ENCODE data around the gene RAD51B. TPM values are rescaled to one million over a fixed set of nuclear protein-coding genes. Genes with fewer than 3 reads are reported as not detected.

RAD51B gene
- total and polyA plus RNA-seq, 9 of the 15 experiments (the other 6 are each of a cell fraction or from before 2014, with no cell fraction given): 8.5 to 17.3 (median 11.3) TPM

DNA sequence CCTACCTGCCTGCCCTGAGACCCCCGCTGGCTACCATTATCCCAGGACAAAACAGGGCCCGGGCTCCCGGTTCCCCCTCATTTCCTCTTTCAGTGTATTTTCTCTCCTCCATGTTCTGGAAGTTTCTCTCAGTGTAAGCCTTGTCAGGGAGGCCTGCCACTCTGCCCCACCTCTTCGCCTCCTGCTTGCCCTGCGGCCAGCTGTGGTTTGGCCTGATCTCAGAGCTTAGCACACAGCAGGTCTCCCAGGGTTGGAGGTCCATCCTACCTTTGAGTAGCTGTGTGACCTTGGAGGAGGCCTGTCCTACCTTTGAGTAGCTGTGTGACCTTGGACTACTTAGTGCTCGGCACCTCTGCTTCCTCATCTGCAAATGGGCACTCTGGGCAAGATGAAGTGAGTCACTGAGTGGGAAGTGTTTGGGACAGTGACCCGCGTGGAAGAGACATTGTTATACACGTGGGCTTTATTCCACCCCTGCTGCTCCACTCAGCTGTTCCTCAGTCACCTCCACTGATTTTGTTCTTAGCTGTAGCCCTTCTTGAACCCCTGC lies 760.6 kb downstream of the RAD51B start (continued):
- TF ChIP-seq, protein P1, sequence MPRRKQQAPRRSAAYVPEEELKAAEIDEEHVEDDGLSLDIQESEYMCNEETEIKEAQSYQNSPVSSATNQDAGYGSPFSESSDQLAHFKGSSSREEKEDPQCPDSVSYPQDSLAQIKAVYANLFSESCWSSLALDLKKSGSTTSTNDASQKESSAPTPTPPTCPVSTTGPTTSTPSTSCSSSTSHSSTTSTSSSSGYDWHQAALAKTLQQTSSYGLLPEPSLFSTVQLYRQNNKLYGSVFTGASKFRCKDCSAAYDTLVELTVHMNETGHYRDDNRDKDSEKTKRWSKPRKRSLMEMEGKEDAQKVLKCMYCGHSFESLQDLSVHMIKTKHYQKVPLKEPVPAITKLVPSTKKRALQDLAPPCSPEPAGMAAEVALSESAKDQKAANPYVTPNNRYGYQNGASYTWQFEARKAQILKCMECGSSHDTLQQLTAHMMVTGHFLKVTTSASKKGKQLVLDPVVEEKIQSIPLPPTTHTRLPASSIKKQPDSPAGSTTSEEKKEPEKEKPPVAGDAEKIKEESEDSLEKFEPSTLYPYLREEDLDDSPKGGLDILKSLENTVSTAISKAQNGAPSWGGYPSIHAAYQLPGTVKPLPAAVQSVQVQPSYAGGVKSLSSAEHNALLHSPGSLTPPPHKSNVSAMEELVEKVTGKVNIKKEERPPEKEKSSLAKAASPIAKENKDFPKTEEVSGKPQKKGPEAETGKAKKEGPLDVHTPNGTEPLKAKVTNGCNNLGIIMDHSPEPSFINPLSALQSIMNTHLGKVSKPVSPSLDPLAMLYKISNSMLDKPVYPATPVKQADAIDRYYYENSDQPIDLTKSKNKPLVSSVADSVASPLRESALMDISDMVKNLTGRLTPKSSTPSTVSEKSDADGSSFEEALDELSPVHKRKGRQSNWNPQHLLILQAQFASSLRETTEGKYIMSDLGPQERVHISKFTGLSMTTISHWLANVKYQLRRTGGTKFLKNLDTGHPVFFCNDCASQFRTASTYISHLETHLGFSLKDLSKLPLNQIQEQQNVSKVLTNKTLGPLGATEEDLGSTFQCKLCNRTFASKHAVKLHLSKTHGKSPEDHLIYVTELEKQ (CRISPR knock-in tag; IDR thresholded peaks at IDR 0.05): no peak
- TF ChIP-seq ZNF280A (IDR thresholded peaks at IDR 0.05; ENCODE audit: low read depth, partially characterized antibody) (no peak), CLOCK (CRISPR knock-in tag; IDR thresholded peaks at IDR 0.05; ENCODE audit: borderline replicate concordance) (no peak), ZBTB49 (CRISPR knock-in tag; IDR thresholded peaks at IDR 0.05; ENCODE audit: borderline replicate concordance) (no peak), RBM17 (IDR thresholded peaks at IDR 0.05; ENCODE audit: borderline replicate concordance, low read depth, low read length) (no peak), CBX8 (IDR thresholded peaks at IDR 0.05; ENCODE audit: borderline replicate concordance, extremely low read depth, low read depth, low read length, poor library complexity, severe bottlenecking) (no peak), TBL1XR1 (IDR thresholded peaks at IDR 0.05; ENCODE audit: low read length in 2 of 2) (no peak), SMAD4 (CRISPR knock-in tag; conservative IDR thresholded peaks at IDR 0.05) (no peak), COPS2 (conservative IDR thresholded peaks at IDR 0.05) (no peak), ARHGAP35 (IDR thresholded peaks at IDR 0.05; ENCODE audit: partially characterized antibody) (no peak), BRF1 (IDR thresholded peaks at IDR 0.05; ENCODE audit: borderline replicate concordance, extremely low read depth, insufficient read length) (no peak)
- TF ChIP-seq, protein P2, sequence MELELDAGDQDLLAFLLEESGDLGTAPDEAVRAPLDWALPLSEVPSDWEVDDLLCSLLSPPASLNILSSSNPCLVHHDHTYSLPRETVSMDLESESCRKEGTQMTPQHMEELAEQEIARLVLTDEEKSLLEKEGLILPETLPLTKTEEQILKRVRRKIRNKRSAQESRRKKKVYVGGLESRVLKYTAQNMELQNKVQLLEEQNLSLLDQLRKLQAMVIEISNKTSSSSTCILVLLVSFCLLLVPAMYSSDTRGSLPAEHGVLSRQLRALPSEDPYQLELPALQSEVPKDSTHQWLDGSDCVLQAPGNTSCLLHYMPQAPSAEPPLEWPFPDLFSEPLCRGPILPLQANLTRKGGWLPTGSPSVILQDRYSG (tag; conservative IDR thresholded peaks at IDR 0.05; ENCODE audit: low read depth): no peak
- TF ChIP-seq, protein P3, sequence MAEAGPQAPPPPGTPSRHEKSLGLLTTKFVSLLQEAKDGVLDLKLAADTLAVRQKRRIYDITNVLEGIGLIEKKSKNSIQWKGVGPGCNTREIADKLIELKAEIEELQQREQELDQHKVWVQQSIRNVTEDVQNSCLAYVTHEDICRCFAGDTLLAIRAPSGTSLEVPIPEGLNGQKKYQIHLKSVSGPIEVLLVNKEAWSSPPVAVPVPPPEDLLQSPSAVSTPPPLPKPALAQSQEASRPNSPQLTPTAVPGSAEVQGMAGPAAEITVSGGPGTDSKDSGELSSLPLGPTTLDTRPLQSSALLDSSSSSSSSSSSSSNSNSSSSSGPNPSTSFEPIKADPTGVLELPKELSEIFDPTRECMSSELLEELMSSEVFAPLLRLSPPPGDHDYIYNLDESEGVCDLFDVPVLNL (CRISPR knock-in tag; IDR thresholded peaks at IDR 0.05; ENCODE audit: low read depth): no peak

Data from K562 (cell line).